Measurements from ENCODE around the gene KCNH1. TPM values are rescaled to one million over a fixed set of nuclear protein-coding genes. Genes with fewer than 3 reads are reported as not detected.

Gene KCNH1
- total RNA-seq, 1 experiment from 2014 or later: not detected

- CTCF ChIA-PET: no interaction called here
These were observed 98.0 kb downstream of the KCNH1 start for GRCh38 chr1:211035821-211036380.

GRCh38 chr1:211033921-211034525 is 99.9 kb downstream of the KCNH1 start:
- no peak for DNase-seq (ENCODE audit: low spot score)
- ChIA-PET CTCF (no interaction called here), POLR2A (ENCODE audit: low non-redundant PET) (no interaction called here)
- Histone ChIP-seq H3K27ac (ENCODE audit: low read depth, low read length, poor library complexity, severe bottlenecking) (no peak overlapping the region), H3K4me1 (ENCODE audit: insufficient read depth, low read length, poor library complexity, severe bottlenecking) (no peaks in the 10 kb centered on the region), H3K36me3 (ENCODE audit: insufficient read depth, low read length, poor library complexity, severe bottlenecking) (no peaks in the 10 kb centered on the region), H3K9me3 (ENCODE audit: low read depth, low read length, poor library complexity, severe bottlenecking) (no peaks in the 10 kb centered on the region), H3K4me3 (ENCODE audit: low read depth, low read length, poor library complexity, severe bottlenecking) (no peak overlapping the region), H3K27me3 (replicated peaks; ENCODE audit: insufficient read depth, low read depth, low read length, poor library complexity) (peaks cover 3% of the 10 kb centered on the region)
- intact Hi-C loops (cut with micrococcal nuclease; ENCODE audit: unreplicated experiment): no loop called here
- no TSS peak for BruUV-seq (replicated peaks)
- no peak for TF ChIP-seq EZH2 (IDR thresholded peaks at IDR 0.05; ENCODE audit: borderline replicate concordance, low read depth, low read length, poor library complexity, severe bottlenecking)
- TF ChIP-seq, protein P1, sequence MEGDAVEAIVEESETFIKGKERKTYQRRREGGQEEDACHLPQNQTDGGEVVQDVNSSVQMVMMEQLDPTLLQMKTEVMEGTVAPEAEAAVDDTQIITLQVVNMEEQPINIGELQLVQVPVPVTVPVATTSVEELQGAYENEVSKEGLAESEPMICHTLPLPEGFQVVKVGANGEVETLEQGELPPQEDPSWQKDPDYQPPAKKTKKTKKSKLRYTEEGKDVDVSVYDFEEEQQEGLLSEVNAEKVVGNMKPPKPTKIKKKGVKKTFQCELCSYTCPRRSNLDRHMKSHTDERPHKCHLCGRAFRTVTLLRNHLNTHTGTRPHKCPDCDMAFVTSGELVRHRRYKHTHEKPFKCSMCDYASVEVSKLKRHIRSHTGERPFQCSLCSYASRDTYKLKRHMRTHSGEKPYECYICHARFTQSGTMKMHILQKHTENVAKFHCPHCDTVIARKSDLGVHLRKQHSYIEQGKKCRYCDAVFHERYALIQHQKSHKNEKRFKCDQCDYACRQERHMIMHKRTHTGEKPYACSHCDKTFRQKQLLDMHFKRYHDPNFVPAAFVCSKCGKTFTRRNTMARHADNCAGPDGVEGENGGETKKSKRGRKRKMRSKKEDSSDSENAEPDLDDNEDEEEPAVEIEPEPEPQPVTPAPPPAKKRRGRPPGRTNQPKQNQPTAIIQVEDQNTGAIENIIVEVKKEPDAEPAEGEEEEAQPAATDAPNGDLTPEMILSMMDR (conservative IDR thresholded peaks at IDR 0.05; ENCODE audit: low read depth, low read length): no peak

More at GRCh38 chr1:211035821-211036380, 98.0 kb downstream of the KCNH1 start:
- no peaks in the 10 kb centered on the region for H3K27me3 ChIP-seq (replicated peaks; ENCODE audit: insufficient read depth, low read depth, low read length, poor library complexity)
- DNase-seq (ENCODE audit: low spot score): no peak
- POLR2A ChIA-PET (ENCODE audit: low non-redundant PET): no interaction called here
- no peak overlapping the region for H3K4me3 ChIP-seq (ENCODE audit: low read depth, low read length, poor library complexity, severe bottlenecking)
- no peaks in the 10 kb centered on the region for H3K36me3 ChIP-seq (ENCODE audit: insufficient read depth, low read length, poor library complexity, severe bottlenecking)
- TF ChIP-seq EZH2 (IDR thresholded peaks at IDR 0.05; ENCODE audit: borderline replicate concordance, low read depth, low read length, poor library complexity, severe bottlenecking): no peak
- H3K4me1 ChIP-seq (ENCODE audit: insufficient read depth, low read length, poor library complexity, severe bottlenecking): no peaks in the 10 kb centered on the region
- intact Hi-C loops (cut with micrococcal nuclease; ENCODE audit: unreplicated experiment): no loop called here
- H3K9me3 ChIP-seq (ENCODE audit: low read depth, low read length, poor library complexity, severe bottlenecking): no peaks in the 10 kb centered on the region
- H3K27ac ChIP-seq (ENCODE audit: low read depth, low read length, poor library complexity, severe bottlenecking): no peak overlapping the region
- no TSS peak for BruUV-seq (replicated peaks)

DNA sequence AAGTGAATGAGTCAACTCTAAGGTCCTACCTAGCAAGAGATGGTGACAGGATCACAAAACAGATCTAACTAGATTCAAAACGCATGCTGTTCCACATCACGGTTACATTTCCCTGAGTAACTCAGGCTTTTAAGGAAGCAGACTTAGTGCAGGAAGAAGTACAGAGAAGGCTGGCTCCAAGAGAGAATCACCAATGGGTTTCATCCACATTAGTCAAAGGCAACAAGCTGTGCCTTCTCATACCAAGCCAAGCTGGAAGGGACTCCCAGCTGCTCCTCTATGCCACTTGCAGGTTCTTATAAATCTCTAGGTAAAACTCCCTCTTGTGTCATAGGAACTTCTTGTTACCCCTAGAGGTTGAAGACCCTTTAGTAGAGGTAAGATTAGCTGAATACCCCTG is 109.0 kb downstream of the KCNH1 start:
- Histone ChIP-seq H3K36me3 (ENCODE audit: insufficient read depth, low read length, poor library complexity, severe bottlenecking) (no peaks in the 10 kb centered on the region), H3K27ac (ENCODE audit: low read depth, low read length, poor library complexity, severe bottlenecking) (no peak overlapping the region), H3K27me3 (replicated peaks; ENCODE audit: insufficient read depth, low read depth, low read length, poor library complexity) (peaks cover 3% of the 10 kb centered on the region), H3K4me3 (ENCODE audit: low read depth, low read length, poor library complexity, severe bottlenecking) (no peak overlapping the region), H3K9me3 (ENCODE audit: low read depth, low read length, poor library complexity, severe bottlenecking) (no peaks in the 10 kb centered on the region), H3K4me1 (ENCODE audit: insufficient read depth, low read length, poor library complexity, severe bottlenecking) (no peaks in the 10 kb centered on the region)
- POLR2A ChIA-PET (ENCODE audit: low non-redundant PET): interaction anchor here (0.9 kb wide), 1 partner anchor 1799 kb away, joined by 3 read pairs; no protein-coding TSS in a partner anchor
- intact Hi-C loops (cut with micrococcal nuclease; ENCODE audit: unreplicated experiment): no loop called here
- CTCF ChIA-PET: no interaction called here
- no TSS peak for BruUV-seq (replicated peaks)
- no peak for DNase-seq (ENCODE audit: low spot score)
- TF ChIP-seq, protein P1 (conservative IDR thresholded peaks at IDR 0.05; ENCODE audit: low read depth, low read length): no peak
- TF ChIP-seq EZH2 (IDR thresholded peaks at IDR 0.05; ENCODE audit: borderline replicate concordance, low read depth, low read length, poor library complexity, severe bottlenecking): no peak

All from A673 (cell line).